Islet precursor cell (in vitro differentiated cells): ENCODE measurements around the gene MMS19.
"Not testable (repeated sequence)": the region's sequence is repeated elsewhere in the genome, so short reads cannot be mapped to it uniquely, and the experiment has no call there.

Experiments
- DNase-seq: peaks from one replicate; pipeline ENCODE4 v3.0.0-alpha.2; 2018

Gene MMS19

GRCh38 chr10:97502916-97503315 is 4.7 kb upstream of the MMS19 start:
- DNase-seq: no peak

DNA sequence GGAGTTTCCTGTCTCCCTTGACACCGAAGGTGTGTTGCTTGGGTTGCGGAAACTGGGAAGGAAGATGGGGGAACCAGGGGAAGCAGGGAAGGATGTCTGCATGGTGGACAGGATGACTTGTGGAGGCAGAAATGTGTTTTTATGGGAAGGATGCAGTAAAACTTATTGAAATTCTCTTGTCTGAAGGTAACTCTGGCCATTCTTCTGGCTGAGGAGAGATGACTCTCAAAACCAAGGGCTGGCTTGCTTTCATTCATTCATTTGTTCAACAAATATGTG is 2.0 kb upstream of the MMS19 start:
- no peak for DNase-seq

GRCh38 chr10:97499561-97500296 is 1.5 kb upstream of the MMS19 start:
- DNase-seq: peak; percentile 83

DNA sequence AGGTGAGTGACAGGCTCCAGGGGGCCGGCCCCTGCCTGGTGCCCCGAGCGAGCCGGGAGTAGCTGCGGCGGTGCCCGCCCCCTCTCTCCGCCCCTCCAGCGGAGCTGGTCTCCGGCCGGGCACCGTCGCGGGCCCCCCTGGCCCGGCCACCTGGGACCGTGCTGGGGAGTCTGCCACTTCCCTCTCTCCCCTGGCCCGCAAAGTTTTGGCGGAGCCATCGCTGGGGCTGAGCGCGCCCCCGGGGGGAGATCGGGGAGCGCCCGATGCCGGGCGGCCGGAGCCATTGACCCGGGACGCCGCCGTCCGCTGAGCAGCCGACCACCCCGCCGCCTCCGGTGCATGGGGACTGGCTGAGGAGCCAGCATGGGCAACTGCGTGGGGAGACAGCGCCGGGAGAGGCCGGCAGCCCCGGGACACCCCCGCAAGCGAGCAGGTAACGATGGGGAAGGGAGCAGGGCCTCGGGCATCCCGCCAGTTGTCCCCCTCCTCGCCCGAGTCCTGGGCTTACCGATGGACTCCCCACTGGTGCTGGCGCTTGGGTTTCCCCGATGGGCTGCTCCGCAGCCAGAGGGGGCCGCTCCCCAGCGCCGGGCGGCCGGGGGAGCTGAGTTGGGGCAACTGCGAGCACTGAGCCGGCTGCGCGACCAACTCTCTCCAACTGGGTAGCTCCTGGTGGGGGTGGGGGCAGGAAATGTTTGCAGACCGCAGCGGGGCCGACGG is 779 bp upstream of the MMS19 start, which contains the start of gene UBTD1:
TSS of gene UBTD1 (plus strand) at position 84 of the 720 bp plus-strand sequence. CDS start at position 364, 280 bp downstream.
- DNase-seq: no peak

- peak; percentile 90 for DNase-seq
Observed at GRCh38 chr10:97497572-97498075, 598 bp downstream of the MMS19 start.

DNA sequence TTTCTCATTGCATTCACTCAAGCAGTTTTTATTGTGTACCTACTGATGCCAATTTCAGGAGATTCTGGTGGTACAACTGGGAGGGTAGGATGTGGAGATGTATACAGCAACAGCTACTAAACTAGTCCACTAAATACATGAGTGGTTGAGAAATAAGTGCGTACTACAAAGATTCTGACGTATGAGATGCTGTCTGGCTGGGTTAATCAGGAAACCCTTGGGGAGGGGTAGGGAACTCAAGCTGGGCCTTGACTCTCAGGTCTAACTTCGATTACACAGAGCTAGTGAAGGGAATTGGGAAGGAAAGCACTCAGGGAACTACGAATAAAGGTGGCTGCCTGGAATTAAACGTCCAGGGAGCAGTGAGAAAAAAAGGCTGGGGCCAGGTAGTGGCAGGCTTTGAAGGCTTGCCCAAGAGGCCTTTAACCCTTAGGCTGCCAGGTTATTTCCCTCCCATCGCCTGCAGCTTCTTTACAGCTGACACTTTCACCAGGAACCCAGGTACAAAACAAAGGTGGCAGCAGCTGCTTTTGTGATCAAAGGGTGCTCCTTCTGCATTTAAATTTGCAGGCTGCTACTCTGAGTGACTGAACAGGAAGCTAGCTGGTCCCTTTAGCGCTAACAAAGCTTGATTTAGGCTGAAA is 3.2 kb downstream of the MMS19 start:
- DNase-seq: no peak

GRCh38 chr10:97494151-97494550 is 4.1 kb downstream of the MMS19 start:
- no peak for DNase-seq

DNA sequence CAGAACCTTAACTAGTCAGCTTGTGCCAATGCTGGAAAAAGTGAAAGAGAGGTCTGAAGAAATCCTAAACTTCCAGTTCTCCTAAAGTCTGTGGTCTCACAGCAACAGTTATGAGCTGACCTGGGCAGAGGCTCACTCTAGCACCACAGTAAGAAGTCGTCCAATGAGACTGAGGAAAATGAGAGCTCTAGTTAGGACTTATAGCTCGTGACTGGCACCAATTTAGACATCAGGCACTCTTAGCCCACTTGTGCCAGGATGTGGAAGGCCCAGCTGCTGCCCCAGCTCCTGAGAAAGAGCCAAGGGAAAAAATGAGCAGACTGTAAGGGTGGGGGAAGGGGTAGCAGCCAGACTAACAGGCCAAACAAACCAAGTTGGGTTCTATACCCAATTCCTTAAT is 7.6 kb downstream of the MMS19 start:
- no peak for DNase-seq

GRCh38 chr10:97485647-97486281 is 12.5 kb downstream of the MMS19 start:
- no peak for DNase-seq

DNA sequence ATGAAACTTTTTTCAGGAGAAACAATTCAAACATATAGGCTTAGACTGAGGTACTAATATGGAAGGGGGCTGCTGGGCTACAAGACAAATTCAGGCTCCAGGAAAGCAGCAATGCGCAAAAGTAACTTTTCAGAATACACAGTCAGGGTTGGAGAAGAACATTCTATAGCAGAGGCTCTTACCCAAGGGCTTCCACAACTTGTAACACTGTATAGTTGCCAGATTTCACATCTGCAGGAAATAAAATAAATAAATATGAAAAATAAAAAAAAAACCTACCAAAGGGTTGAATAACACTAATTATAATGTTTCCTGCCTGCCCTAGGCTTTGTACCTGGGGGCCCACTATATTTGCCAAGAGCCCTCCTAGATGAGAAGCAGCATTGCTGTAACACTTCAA is 14.3 kb downstream of the MMS19 start:
- DNase-seq: no peak

- no peak for DNase-seq
Observed at GRCh38 chr10:97483506-97483905, 14.7 kb downstream of the MMS19 start.

DNA sequence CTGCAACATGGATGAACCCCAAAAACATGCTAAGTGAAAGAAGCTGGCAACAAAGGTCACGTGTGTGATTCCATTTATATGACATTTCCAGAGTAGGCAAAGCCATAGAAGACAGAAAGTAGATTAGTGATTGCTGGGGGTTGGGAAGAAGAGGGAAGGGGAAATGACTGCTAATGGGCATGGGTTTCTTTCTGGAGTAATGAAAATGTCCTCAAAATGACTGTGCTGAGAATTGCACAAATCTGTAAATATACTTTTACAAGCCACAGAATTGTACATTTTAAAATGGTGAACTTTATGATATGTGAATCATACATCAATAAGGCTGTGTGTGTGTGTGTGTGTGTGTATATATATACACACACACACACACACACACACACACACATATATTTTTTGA is 15.8 kb downstream of the MMS19 start:
- DNase-seq: peak; percentile 0

DNA sequence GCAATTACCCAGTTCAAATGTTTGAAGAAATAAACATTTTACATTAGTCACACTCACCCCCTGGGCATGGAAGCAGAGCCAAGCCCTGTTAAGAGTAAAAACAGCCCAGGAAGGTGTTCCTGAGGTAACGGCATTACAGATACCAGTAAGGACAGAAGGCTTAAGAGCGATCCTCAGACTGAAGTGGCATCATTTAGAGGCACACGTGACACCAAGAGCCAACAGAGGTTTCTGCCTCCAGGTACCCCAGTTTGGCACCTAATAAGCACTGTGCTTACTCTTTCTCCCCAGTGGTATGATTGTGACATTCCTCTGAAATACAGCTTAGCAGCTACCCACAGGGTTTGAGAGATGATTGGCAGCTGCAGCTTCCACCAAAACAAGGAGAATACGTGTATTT is 17.2 kb downstream of the MMS19 start:
- peak; percentile 49 for DNase-seq

- DNase-seq: peak; percentile 52
Observed at GRCh38 chr10:97479939-97480338, 18.3 kb downstream of the MMS19 start.

GRCh38 chr10:97479410-97479809 is 18.8 kb downstream of the MMS19 start:
- peak; percentile 0 for DNase-seq

DNA sequence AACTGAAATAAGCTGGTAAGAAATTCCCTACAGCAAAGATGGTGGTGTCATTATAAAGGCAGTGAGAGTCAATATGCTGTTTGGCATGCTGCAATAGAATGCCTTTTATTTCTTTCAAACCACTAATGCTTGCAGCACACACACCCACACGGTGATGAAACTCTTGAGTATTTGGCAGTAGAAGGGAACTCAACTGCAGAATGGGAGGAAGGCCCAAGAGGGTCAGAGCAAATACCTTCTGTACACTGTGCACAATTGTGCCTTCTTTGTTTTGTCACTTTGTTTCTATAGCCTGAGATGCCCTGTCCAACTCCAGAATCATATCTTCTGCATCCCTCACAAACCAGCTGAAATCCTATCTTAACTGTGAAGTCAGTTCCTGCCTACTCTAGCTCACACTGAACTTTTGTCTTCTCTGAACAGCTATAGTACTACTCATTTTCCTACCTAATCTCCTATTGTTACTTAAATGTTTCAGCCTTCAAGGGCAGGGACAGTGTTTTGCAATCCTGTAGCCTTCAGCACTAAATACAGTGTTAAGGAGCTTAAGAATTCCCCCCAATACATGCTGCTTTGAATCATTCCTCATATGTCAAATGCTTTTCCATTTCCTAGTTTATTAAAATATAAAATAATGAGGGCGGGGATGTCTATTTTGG is 22.2 kb downstream of the MMS19 start:
- DNase-seq: peak; percentile 5

DNA sequence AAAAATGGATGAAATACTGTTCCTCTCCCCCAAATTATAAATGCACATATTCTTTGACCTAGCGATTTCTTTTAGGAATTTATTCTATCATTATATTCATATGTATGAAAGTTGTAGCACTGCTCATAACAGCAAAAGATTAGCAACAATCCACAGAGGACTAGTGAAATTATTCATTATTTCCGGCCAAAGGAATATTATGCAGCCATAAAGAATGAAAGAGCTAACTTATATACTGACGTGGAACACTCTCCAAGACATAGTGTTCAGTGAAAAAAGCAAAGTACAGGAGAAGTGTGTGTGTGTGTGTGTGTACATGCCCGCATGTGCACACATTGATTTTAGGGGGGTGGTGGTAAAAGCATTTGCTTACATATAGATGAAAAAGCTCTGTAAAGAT is 23.3 kb downstream of the MMS19 start:
- no peak for DNase-seq

GRCh38 chr10:97468781-97469180 is 29.4 kb downstream of the MMS19 start:
- not testable (repeated sequence) for DNase-seq

GRCh38 chr10:97468162-97468561 is 30.1 kb downstream of the MMS19 start:
- no peak for DNase-seq

- peak; percentile 82 for DNase-seq
Observed at GRCh38 chr10:97466755-97467154, 31.5 kb downstream of the MMS19 start.

DNA sequence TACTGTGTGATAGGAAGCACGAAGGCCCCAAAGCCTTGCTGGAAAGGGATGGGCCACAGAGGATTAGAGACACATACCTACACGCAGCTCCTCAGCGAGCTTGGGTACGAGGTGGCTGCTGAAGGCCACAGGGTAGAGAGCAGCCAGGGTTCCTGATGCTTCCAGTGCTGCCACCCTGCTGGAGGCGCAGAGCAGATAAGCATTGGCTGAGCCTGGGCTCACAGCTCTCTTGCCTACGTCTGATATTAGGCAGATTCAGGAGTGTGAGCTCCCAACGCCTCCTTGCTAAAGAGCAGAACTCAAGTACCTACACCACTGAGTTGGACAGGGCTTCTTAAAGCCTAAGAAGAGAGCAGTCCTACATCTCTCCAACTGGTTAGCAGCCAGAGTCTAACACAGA is 32.2 kb downstream of the MMS19 start:
- DNase-seq: peak; percentile 37

- DNase-seq: peak; percentile 36
Observed at GRCh38 chr10:97464226-97464625, 34.0 kb downstream of the MMS19 start.
